H9 (cell line): ENCODE measurements around the gene TP53. TPM values are rescaled to one million over a fixed set of nuclear protein-coding genes. Genes with fewer than 3 reads are reported as not detected.

ENCODE experiments used
- DNase-seq: peaks from one replicate; pipeline ENCODE4 v3.0.0-alpha.2; 2017
- H2AFZ ChIP-seq: one replicate; pipeline ENCODE4 v1.6.1; 2013; ENCODE audit warnings: mild to moderate bottlenecking, low read length, control low read depth, moderate library complexity
- H2AK5ac ChIP-seq: 2 replicates; pipeline ENCODE4 v1.6.1; 2013; ENCODE audit warnings: low read length, control low read depth, mixed read lengths; ENCODE audit not compliant: insufficient read length
- H2BK120ac ChIP-seq: one replicate; pipeline ENCODE4 v1.6.1; 2013; ENCODE audit warnings: low read depth, mild to moderate bottlenecking, low read length, control low read depth, inconsistent platforms; ENCODE audit not compliant: poor library complexity, severe bottlenecking
- H2BK12ac ChIP-seq: 2 replicates; pipeline ENCODE4 v1.6.1; 2013; ENCODE audit warnings: low read length, control low read depth, mixed read lengths, low read depth; ENCODE audit not compliant: insufficient read length
- H2BK15ac ChIP-seq: 2 replicates; pipeline ENCODE4 v1.6.1; 2013; ENCODE audit warnings: low read depth, low read length, control low read depth
- H2BK20ac ChIP-seq: one replicate; pipeline ENCODE4 v1.6.1; 2013; ENCODE audit warnings: low read depth, mild to moderate bottlenecking, low read length, control low read depth, inconsistent platforms; ENCODE audit not compliant: poor library complexity, severe bottlenecking
- H2BK5ac ChIP-seq: 2 replicates; pipeline ENCODE4 v1.6.1; 2013; ENCODE audit warnings: low read length, control low read depth, mixed read lengths; ENCODE audit not compliant: insufficient read length
- H3K14ac ChIP-seq: 2 replicates; pipeline ENCODE4 v1.6.1; 2013; ENCODE audit warnings: low read length, control low read depth; ENCODE audit not compliant: insufficient read depth
- H3K18ac ChIP-seq: 2 replicates; pipeline ENCODE4 v1.6.1; 2013; ENCODE audit warnings: low read depth, mild to moderate bottlenecking, mixed read lengths, low read length, control low read depth; ENCODE audit not compliant: insufficient read length
- H3K23ac ChIP-seq: 2 replicates; pipeline ENCODE4 v1.6.1; 2013; ENCODE audit warnings: low read length, control low read depth, mixed read lengths, low read depth; ENCODE audit not compliant: insufficient read length
- H3K23me2 ChIP-seq: 2 replicates; pipeline ENCODE4 v1.6.1; 2013; ENCODE audit warnings: low read depth, mild to moderate bottlenecking, mixed read lengths, low read length, control low read depth; ENCODE audit not compliant: insufficient read length, poor library complexity, severe bottlenecking
- H3K27ac ChIP-seq: 2 replicates; pipeline ENCODE4 v1.5.1; 2013; ENCODE audit warnings: low read length, control low read depth, mixed read lengths, low read depth; ENCODE audit not compliant: insufficient read length
- H3K27me3 ChIP-seq: 2 replicates; pipeline ENCODE4 v1.6.1; 2013; ENCODE audit warnings: low read length, control low read depth, inconsistent platforms; ENCODE audit not compliant: insufficient read depth
- H3K4ac ChIP-seq: 2 replicates; pipeline ENCODE4 v1.6.1; 2013; ENCODE audit warnings: low read depth, mild to moderate bottlenecking, control low read depth, inconsistent platforms, low read length, moderate library complexity
- H3K4me1 ChIP-seq: 2 replicates; pipeline ENCODE4 v1.6.1; 2013; ENCODE audit warnings: low read length, control low read depth, inconsistent platforms; ENCODE audit not compliant: insufficient read depth
- H3K4me2 ChIP-seq: 2 replicates; pipeline ENCODE4 v1.6.1; 2013; ENCODE audit warnings: low read length, control low read depth, mixed read lengths; ENCODE audit not compliant: insufficient read length, insufficient read depth
- H3K56ac ChIP-seq: 2 replicates; pipeline ENCODE4 v1.6.1; 2013; ENCODE audit warnings: low read depth, mild to moderate bottlenecking, mixed read lengths, low read length, control low read depth; ENCODE audit not compliant: insufficient read length
- H3K79me1 ChIP-seq: 2 replicates; pipeline ENCODE4 v1.6.1; 2013; ENCODE audit warnings: low read depth, mild to moderate bottlenecking, moderate library complexity, low read length, control low read depth, inconsistent platforms; ENCODE audit not compliant: insufficient read depth, poor library complexity, severe bottlenecking
- H3K79me2 ChIP-seq: 2 replicates; pipeline ENCODE4 v1.6.1; 2013; ENCODE audit warnings: low read length, control low read depth, inconsistent platforms; ENCODE audit not compliant: insufficient read depth
- H3K9ac ChIP-seq: 2 replicates; pipeline ENCODE4 v1.6.1; 2013; ENCODE audit warnings: low read length, control low read depth, mixed read lengths; ENCODE audit not compliant: insufficient read length; ENCODE audit errors: extremely low read depth
- H3K9me3 ChIP-seq: one replicate; pipeline ENCODE4 v1.6.1; 2013; ENCODE audit warnings: low read depth, low read length, inconsistent platforms; ENCODE audit not compliant: control insufficient read depth
- H3T11ph ChIP-seq: one replicate; pipeline ENCODE4 v1.6.1; 2013; ENCODE audit warnings: mild to moderate bottlenecking, low read length, control low read depth, inconsistent platforms
- H4K20me1 ChIP-seq: one replicate; pipeline ENCODE4 v1.6.1; 2013; ENCODE audit not compliant: control insufficient read depth, insufficient read length, insufficient read depth
- H4K5ac ChIP-seq: 2 replicates; pipeline ENCODE4 v1.6.1; 2013; ENCODE audit warnings: low read depth, mild to moderate bottlenecking, mixed read lengths, low read length, control low read depth; ENCODE audit not compliant: insufficient read length
- H4K8ac ChIP-seq: replicated peaks from 2 replicates; pipeline ENCODE4 v1.6.1; 2013; ENCODE audit warnings: low read length, control low read depth, mixed read lengths, low read depth; ENCODE audit not compliant: insufficient read length
- H4K91ac ChIP-seq: 2 replicates; pipeline ENCODE4 v1.6.1; 2013; ENCODE audit warnings: low read depth, mild to moderate bottlenecking, moderate library complexity, mixed read lengths, low read length, control low read depth; ENCODE audit not compliant: insufficient read length
- H3K27ac Mint-ChIP-seq, 3 experiments: 2 replicates in 2 of 3; 3 replicates in 1 of 3; pipeline ENCODE4 v1.8.0; 2020 to 2021; ENCODE audit warnings: mixed read lengths in 3 of 3, mild to moderate bottlenecking in 1 of 3, moderate library complexity in 1 of 3
- H3K27me3 Mint-ChIP-seq: 2 replicates; pipeline ENCODE4 v1.8.0; 2021; ENCODE audit warnings: low read depth, mild to moderate bottlenecking, moderate library complexity, mixed read lengths
- H3K36me3 Mint-ChIP-seq, 3 experiments: 2 replicates in 2 of 3; 3 replicates in 1 of 3; pipeline ENCODE4 v1.8.0; 2020 to 2021; ENCODE audit warnings: low read depth in 3 of 3, mixed read lengths in 3 of 3; ENCODE audit not compliant: insufficient read depth in 1 of 3
- H3K4me1 Mint-ChIP-seq, 2 experiments: 2 replicates each; pipeline ENCODE4 v1.8.0; 2020; ENCODE audit warnings: mixed read lengths in 2 of 2
- H3K4me3 Mint-ChIP-seq, 2 experiments: 2 replicates in 1 of 2; 3 replicates in 1 of 2; pipeline ENCODE4 v1.8.0; 2020 to 2021; ENCODE audit warnings: mild to moderate bottlenecking in 2 of 2, mixed read lengths in 2 of 2, moderate library complexity in 1 of 2
- H3K9me3 Mint-ChIP-seq, 2 experiments: 2 replicates in 1 of 2; 3 replicates in 1 of 2; pipeline ENCODE4 v1.8.0; 2020; ENCODE audit warnings: mild to moderate bottlenecking in 2 of 2, mixed read lengths in 2 of 2, moderate library complexity in 1 of 2
- CTCF ChIP-seq: fragments of 200-600 bp; sonication (generic); conservative IDR thresholded peaks from 3 replicates; pipeline ENCODE4 v1.8.0; 2021; ENCODE audit warnings: antibody characterized with exemption, mild to moderate bottlenecking
- WGBS: extraction: QIAGEN DNeasy Blood & Tissue Kit; methylation state at CpG from one replicate; pipeline ENCODE4 v1.1.7; 2013; ENCODE audit warnings: missing lambda C conversion rate, low lambda C conversion rate, mixed read lengths; ENCODE audit not compliant: insufficient read length; ENCODE audit errors: extremely low coverage; 5-methylcytosine and 5-hydroxymethylcytosine counted together
- total RNA-seq: library from RNA; stranded (reverse); gene quantifications from 2 replicates; pipeline ENCODE4 v1.2.1, GENCODE V29; 2021

TP53 gene
- total RNA-seq, 1 experiment from 2014 or later: 163 TPM

- H3K9me3 Mint-ChIP-seq: no peaks in the 10 kb centered on the region
- no peak for DNase-seq
- Histone ChIP-seq H2BK15ac (no peak overlapping the region), H3K23ac (no peak overlapping the region), H3K4me2 (no peak overlapping the region), H4K91ac (no peak overlapping the region), H3K27me3 (no peaks in the 10 kb centered on the region; the same call in 1 of the 2 replicates), H3K9me3 (no peaks in the 10 kb centered on the region), H2BK20ac (no peak overlapping the region), H4K8ac (no peak overlapping the region), H3K27ac (no peak overlapping the region), H2BK120ac (no peak overlapping the region), H3K56ac (no peak overlapping the region), H4K5ac (no peak overlapping the region), H2AFZ (no peak overlapping the region), H3K23me2 (peaks cover 17% of the 10 kb centered on the region), H3K4ac (no peak overlapping the region), H3K18ac (no peak overlapping the region), H3K14ac (no peak overlapping the region), H3T11ph (no peak overlapping the region), H3K4me1 (peaks cover 3% of the 10 kb centered on the region), H3K79me2 (no peaks in the 10 kb centered on the region), H4K20me1 (no peaks in the 10 kb centered on the region), H2BK5ac (no peak overlapping the region), H2BK12ac (no peak overlapping the region), H2AK5ac (no peak overlapping the region), H3K9ac (no peak overlapping the region), H3K79me1 (no peaks in the 10 kb centered on the region)
- no peak overlapping the region for H3K27ac Mint-ChIP-seq
- WGBS: no CpG with 5 or more reads among the region's 11 CpGs
- H3K4me3 Mint-ChIP-seq: no peak overlapping the region
- H3K36me3 Mint-ChIP-seq: peaks cover 0 to 7% (median 0%) of the 10 kb centered on the region in 3 experiments; a peak in 3 of 7 replicates
- H3K4me1 Mint-ChIP-seq: peaks cover 41 to 51% of the 10 kb centered on the region in 2 experiments
- peaks cover 51% of the 10 kb centered on the region for H3K27me3 Mint-ChIP-seq
- TF ChIP-seq CTCF: no peak
Observed at GRCh38 chr17:7709031-7709430, 21.7 kb upstream of the TP53 start.
